GM12873 (cell line): Measurements from ENCODE around the gene VSX2.

ENCODE experiments used
- TF ChIP-seq, protein P1 (sequence below): IDR thresholded peaks from 2 replicates; pipeline ENCODE4 v1.5.1; 2012; ENCODE audit warnings: low read depth, mild to moderate bottlenecking, moderate library complexity, low read length, control low read depth; ENCODE audit not compliant: insufficient read depth; ENCODE audit errors: missing control alignments

Gene VSX2

GRCh38 chr14:74271365-74271764, 32.1 kb downstream of the VSX2 start:
- TF ChIP-seq, protein P1, sequence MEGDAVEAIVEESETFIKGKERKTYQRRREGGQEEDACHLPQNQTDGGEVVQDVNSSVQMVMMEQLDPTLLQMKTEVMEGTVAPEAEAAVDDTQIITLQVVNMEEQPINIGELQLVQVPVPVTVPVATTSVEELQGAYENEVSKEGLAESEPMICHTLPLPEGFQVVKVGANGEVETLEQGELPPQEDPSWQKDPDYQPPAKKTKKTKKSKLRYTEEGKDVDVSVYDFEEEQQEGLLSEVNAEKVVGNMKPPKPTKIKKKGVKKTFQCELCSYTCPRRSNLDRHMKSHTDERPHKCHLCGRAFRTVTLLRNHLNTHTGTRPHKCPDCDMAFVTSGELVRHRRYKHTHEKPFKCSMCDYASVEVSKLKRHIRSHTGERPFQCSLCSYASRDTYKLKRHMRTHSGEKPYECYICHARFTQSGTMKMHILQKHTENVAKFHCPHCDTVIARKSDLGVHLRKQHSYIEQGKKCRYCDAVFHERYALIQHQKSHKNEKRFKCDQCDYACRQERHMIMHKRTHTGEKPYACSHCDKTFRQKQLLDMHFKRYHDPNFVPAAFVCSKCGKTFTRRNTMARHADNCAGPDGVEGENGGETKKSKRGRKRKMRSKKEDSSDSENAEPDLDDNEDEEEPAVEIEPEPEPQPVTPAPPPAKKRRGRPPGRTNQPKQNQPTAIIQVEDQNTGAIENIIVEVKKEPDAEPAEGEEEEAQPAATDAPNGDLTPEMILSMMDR = no peak

GRCh38 chr14:74275241-74275841, 36.1 kb downstream of the VSX2 start:
- TF ChIP-seq, protein P1 = no peak

DNA sequence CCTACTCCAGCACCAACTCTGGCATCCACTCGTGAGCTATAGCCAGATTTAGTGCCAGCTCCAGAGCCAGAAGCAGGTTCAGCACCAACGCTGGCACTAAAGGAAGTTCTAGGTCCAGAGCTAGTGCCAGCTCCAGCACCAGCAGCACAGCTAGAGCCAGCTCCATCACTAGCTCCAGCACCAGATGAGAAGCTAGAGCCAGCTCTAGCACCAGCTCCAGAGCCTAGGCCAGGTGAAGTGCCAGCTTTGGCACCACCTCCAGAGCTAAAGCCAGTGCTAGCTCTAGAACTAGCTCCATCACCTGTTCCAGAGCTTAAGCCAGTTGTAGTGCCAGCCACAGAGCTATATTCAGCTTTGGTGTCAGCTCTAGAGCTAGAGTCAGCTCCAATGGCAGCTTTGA, 38.8 kb downstream of the VSX2 start:
- TF ChIP-seq, protein P1 = no peak

DNA sequence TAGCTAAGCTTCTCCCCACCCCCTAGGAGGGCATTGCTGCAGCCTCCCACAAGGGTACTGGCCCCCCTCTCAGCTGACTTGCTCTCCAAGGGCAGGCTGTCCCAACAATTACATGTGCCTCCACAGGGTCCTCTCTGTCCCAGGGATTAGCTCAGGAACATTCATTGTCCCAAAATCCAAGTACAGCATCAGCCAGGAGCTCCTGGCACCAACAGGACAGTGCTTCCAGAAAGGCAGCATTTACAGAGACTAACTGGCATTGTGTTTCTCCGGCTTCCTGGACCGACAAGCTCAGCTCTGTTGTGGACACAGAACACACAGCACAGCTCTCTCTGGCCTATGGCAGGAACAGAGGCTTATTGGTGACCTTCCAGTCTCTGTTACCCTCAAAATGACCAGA, 41.8 kb downstream of the VSX2 start:
- TF ChIP-seq, protein P1 = no peak

DNA sequence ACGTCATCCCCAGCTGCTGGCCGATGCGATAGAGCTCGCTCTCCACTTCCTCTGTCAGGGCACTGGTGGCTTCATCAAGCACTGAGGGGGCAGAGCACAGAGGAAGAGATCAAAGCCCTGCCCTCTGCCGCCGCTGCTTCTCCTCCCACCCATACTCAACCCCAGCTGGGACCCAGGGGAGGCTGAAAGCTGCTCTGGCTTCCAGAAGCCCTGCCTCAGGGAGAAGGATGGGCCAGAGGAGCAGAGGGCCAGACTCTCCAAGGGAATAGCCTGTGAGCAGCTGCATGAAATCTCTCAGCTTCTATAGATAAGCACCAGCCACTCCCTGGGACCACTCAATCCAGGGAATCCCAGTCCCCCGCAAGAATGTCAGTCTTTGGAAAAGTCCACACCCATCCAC, 47.5 kb downstream of the VSX2 start:
- TF ChIP-seq, protein P1 = no peak

GRCh38 chr14:74289801-74290200, 50.6 kb downstream of the VSX2 start:
- TF ChIP-seq, protein P1 = no peak

- TF ChIP-seq, protein P1 = peak; percentile 58
These were observed 51.2 kb downstream of the VSX2 start for GRCh38 chr14:74290415-74290814.
